ENCODE data around the gene TTC27.

DNA sequence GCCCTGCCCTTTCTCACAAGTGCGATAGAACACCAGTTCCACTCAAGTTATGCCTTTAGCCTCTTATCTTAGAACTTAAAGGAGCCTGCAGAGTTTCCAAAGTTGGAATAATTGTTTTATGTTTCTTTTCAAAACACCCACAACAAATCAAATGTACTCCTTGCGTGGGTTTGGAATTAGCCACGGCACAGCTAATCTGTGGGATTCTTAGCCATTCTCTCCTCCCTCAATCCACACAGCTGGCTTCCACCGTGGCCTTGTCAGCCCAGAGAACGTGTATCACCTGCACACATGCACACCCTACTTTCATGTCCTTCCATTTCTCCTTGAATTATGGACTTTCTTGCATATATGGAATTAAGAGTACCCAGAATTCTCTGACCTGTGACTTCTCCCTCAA lies 183.8 kb downstream of the TTC27 start:
- TF ChIP-seq EP300 (IDR thresholded peaks at IDR 0.05; ENCODE audit: borderline replicate concordance in 1 of 2, control insufficient read depth in 1 of 2, low read depth in 2 of 2, low read length in 2 of 2) (no peak), CBFB (IDR thresholded peaks at IDR 0.05; ENCODE audit: low read depth) (no peak)
- TF ChIP-seq, protein P1, sequence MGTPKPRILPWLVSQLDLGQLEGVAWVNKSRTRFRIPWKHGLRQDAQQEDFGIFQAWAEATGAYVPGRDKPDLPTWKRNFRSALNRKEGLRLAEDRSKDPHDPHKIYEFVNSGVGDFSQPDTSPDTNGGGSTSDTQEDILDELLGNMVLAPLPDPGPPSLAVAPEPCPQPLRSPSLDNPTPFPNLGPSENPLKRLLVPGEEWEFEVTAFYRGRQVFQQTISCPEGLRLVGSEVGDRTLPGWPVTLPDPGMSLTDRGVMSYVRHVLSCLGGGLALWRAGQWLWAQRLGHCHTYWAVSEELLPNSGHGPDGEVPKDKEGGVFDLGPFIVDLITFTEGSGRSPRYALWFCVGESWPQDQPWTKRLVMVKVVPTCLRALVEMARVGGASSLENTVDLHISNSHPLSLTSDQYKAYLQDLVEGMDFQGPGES (IDR thresholded peaks at IDR 0.05) = no peak
